H9 (cell line): Measurements from ENCODE around the gene USP9X. TPM values are rescaled to one million over a fixed set of nuclear protein-coding genes. Genes with fewer than 3 reads are reported as not detected.
A peak's percentile ranks its signal among the peaks of the same experiment; 100 is the strongest.
"Not testable (repeated sequence)": the region's sequence is repeated elsewhere in the genome, so short reads cannot be mapped to it uniquely, and the experiment has no call there.

Experiments used
- DNase-seq: peaks from one replicate; pipeline ENCODE4 v3.0.0-alpha.2; 2017
- H2AFZ ChIP-seq: one replicate; pipeline ENCODE4 v1.6.1; 2013; ENCODE audit warnings: mild to moderate bottlenecking, low read length, control low read depth, moderate library complexity
- H2AK5ac ChIP-seq: 2 replicates; pipeline ENCODE4 v1.6.1; 2013; ENCODE audit warnings: low read length, control low read depth, mixed read lengths; ENCODE audit not compliant: insufficient read length
- H2BK120ac ChIP-seq: one replicate; pipeline ENCODE4 v1.6.1; 2013; ENCODE audit warnings: low read depth, mild to moderate bottlenecking, low read length, control low read depth, inconsistent platforms; ENCODE audit not compliant: poor library complexity, severe bottlenecking
- H2BK12ac ChIP-seq: 2 replicates; pipeline ENCODE4 v1.6.1; 2013; ENCODE audit warnings: low read length, control low read depth, mixed read lengths, low read depth; ENCODE audit not compliant: insufficient read length
- H2BK15ac ChIP-seq: 2 replicates; pipeline ENCODE4 v1.6.1; 2013; ENCODE audit warnings: low read depth, low read length, control low read depth
- H2BK20ac ChIP-seq: one replicate; pipeline ENCODE4 v1.6.1; 2013; ENCODE audit warnings: low read depth, mild to moderate bottlenecking, low read length, control low read depth, inconsistent platforms; ENCODE audit not compliant: poor library complexity, severe bottlenecking
- H2BK5ac ChIP-seq: 2 replicates; pipeline ENCODE4 v1.6.1; 2013; ENCODE audit warnings: low read length, control low read depth, mixed read lengths; ENCODE audit not compliant: insufficient read length
- H3K14ac ChIP-seq: 2 replicates; pipeline ENCODE4 v1.6.1; 2013; ENCODE audit warnings: low read length, control low read depth; ENCODE audit not compliant: insufficient read depth
- H3K18ac ChIP-seq: 2 replicates; pipeline ENCODE4 v1.6.1; 2013; ENCODE audit warnings: low read depth, mild to moderate bottlenecking, mixed read lengths, low read length, control low read depth; ENCODE audit not compliant: insufficient read length
- H3K23ac ChIP-seq: 2 replicates; pipeline ENCODE4 v1.6.1; 2013; ENCODE audit warnings: low read length, control low read depth, mixed read lengths, low read depth; ENCODE audit not compliant: insufficient read length
- H3K23me2 ChIP-seq: 2 replicates; pipeline ENCODE4 v1.6.1; 2013; ENCODE audit warnings: low read depth, mild to moderate bottlenecking, mixed read lengths, low read length, control low read depth; ENCODE audit not compliant: insufficient read length, poor library complexity, severe bottlenecking
- H3K27ac ChIP-seq: 2 replicates; pipeline ENCODE4 v1.5.1; 2013; ENCODE audit warnings: low read length, control low read depth, mixed read lengths, low read depth; ENCODE audit not compliant: insufficient read length
- H3K27me3 ChIP-seq: 2 replicates; pipeline ENCODE4 v1.6.1; 2013; ENCODE audit warnings: low read length, control low read depth, inconsistent platforms; ENCODE audit not compliant: insufficient read depth
- H3K4ac ChIP-seq: 2 replicates; pipeline ENCODE4 v1.6.1; 2013; ENCODE audit warnings: low read depth, mild to moderate bottlenecking, control low read depth, inconsistent platforms, low read length, moderate library complexity
- H3K4me1 ChIP-seq: 2 replicates; pipeline ENCODE4 v1.6.1; 2013; ENCODE audit warnings: low read length, control low read depth, inconsistent platforms; ENCODE audit not compliant: insufficient read depth
- H3K4me2 ChIP-seq: 2 replicates; pipeline ENCODE4 v1.6.1; 2013; ENCODE audit warnings: low read length, control low read depth, mixed read lengths; ENCODE audit not compliant: insufficient read length, insufficient read depth
- H3K56ac ChIP-seq: 2 replicates; pipeline ENCODE4 v1.6.1; 2013; ENCODE audit warnings: low read depth, mild to moderate bottlenecking, mixed read lengths, low read length, control low read depth; ENCODE audit not compliant: insufficient read length
- H3K79me1 ChIP-seq: 2 replicates; pipeline ENCODE4 v1.6.1; 2013; ENCODE audit warnings: low read depth, mild to moderate bottlenecking, moderate library complexity, low read length, control low read depth, inconsistent platforms; ENCODE audit not compliant: insufficient read depth, poor library complexity, severe bottlenecking
- H3K79me2 ChIP-seq: 2 replicates; pipeline ENCODE4 v1.6.1; 2013; ENCODE audit warnings: low read length, control low read depth, inconsistent platforms; ENCODE audit not compliant: insufficient read depth
- H3K9ac ChIP-seq: 2 replicates; pipeline ENCODE4 v1.6.1; 2013; ENCODE audit warnings: low read length, control low read depth, mixed read lengths; ENCODE audit not compliant: insufficient read length; ENCODE audit errors: extremely low read depth
- H3K9me3 ChIP-seq: one replicate; pipeline ENCODE4 v1.6.1; 2013; ENCODE audit warnings: low read depth, low read length, inconsistent platforms; ENCODE audit not compliant: control insufficient read depth
- H3T11ph ChIP-seq: one replicate; pipeline ENCODE4 v1.6.1; 2013; ENCODE audit warnings: mild to moderate bottlenecking, low read length, control low read depth, inconsistent platforms
- H4K20me1 ChIP-seq: one replicate; pipeline ENCODE4 v1.6.1; 2013; ENCODE audit not compliant: control insufficient read depth, insufficient read length, insufficient read depth
- H4K5ac ChIP-seq: 2 replicates; pipeline ENCODE4 v1.6.1; 2013; ENCODE audit warnings: low read depth, mild to moderate bottlenecking, mixed read lengths, low read length, control low read depth; ENCODE audit not compliant: insufficient read length
- H4K8ac ChIP-seq: replicated peaks from 2 replicates; pipeline ENCODE4 v1.6.1; 2013; ENCODE audit warnings: low read length, control low read depth, mixed read lengths, low read depth; ENCODE audit not compliant: insufficient read length
- H4K91ac ChIP-seq: 2 replicates; pipeline ENCODE4 v1.6.1; 2013; ENCODE audit warnings: low read depth, mild to moderate bottlenecking, moderate library complexity, mixed read lengths, low read length, control low read depth; ENCODE audit not compliant: insufficient read length
- H3K27ac Mint-ChIP-seq, 3 experiments: 2 replicates in 2 of 3; 3 replicates in 1 of 3; pipeline ENCODE4 v1.8.0; 2020 to 2021; ENCODE audit warnings: mixed read lengths in 3 of 3, mild to moderate bottlenecking in 1 of 3, moderate library complexity in 1 of 3
- H3K27me3 Mint-ChIP-seq: 2 replicates; pipeline ENCODE4 v1.8.0; 2021; ENCODE audit warnings: low read depth, mild to moderate bottlenecking, moderate library complexity, mixed read lengths
- H3K36me3 Mint-ChIP-seq, 3 experiments: 2 replicates in 2 of 3; 3 replicates in 1 of 3; pipeline ENCODE4 v1.8.0; 2020 to 2021; ENCODE audit warnings: low read depth in 3 of 3, mixed read lengths in 3 of 3; ENCODE audit not compliant: insufficient read depth in 1 of 3
- H3K4me1 Mint-ChIP-seq, 2 experiments: 2 replicates each; pipeline ENCODE4 v1.8.0; 2020; ENCODE audit warnings: mixed read lengths in 2 of 2
- H3K4me3 Mint-ChIP-seq, 2 experiments: 2 replicates in 1 of 2; 3 replicates in 1 of 2; pipeline ENCODE4 v1.8.0; 2020 to 2021; ENCODE audit warnings: mild to moderate bottlenecking in 2 of 2, mixed read lengths in 2 of 2, moderate library complexity in 1 of 2
- H3K9me3 Mint-ChIP-seq, 2 experiments: 2 replicates in 1 of 2; 3 replicates in 1 of 2; pipeline ENCODE4 v1.8.0; 2020; ENCODE audit warnings: mild to moderate bottlenecking in 2 of 2, mixed read lengths in 2 of 2, moderate library complexity in 1 of 2
- CTCF ChIP-seq: fragments of 200-600 bp; sonication (generic); conservative IDR thresholded peaks from 3 replicates; pipeline ENCODE4 v1.8.0; 2021; ENCODE audit warnings: antibody characterized with exemption, mild to moderate bottlenecking
- WGBS: extraction: QIAGEN DNeasy Blood & Tissue Kit; methylation state at CpG from one replicate; pipeline ENCODE4 v1.1.7; 2013; ENCODE audit warnings: missing lambda C conversion rate, low lambda C conversion rate, mixed read lengths; ENCODE audit not compliant: insufficient read length; ENCODE audit errors: extremely low coverage; 5-methylcytosine and 5-hydroxymethylcytosine counted together
- total RNA-seq: library from RNA; stranded (reverse); gene quantifications from 2 replicates; pipeline ENCODE4 v1.2.1, GENCODE V29; 2021

Gene USP9X
- total RNA-seq, 1 experiment from 2014 or later, result 284 TPM

- DNase-seq, result no peak
- Histone ChIP-seq H3K56ac (no peak overlapping the region), H3K79me1 (peaks cover 2% of the 10 kb centered on the region), H2AFZ (no peak overlapping the region), H3K23me2 (no peaks in the 10 kb centered on the region), H3K23ac (no peak overlapping the region), H2AK5ac (no peak overlapping the region), H3K27ac (no peak overlapping the region), H3K4me1 (no peaks in the 10 kb centered on the region), H3K4me2 (no peak overlapping the region), H4K5ac (no peak overlapping the region), H2BK12ac (no peak overlapping the region), H2BK15ac (no peak overlapping the region), H4K20me1 (no peaks in the 10 kb centered on the region), H3K9me3 (no peaks in the 10 kb centered on the region), H3K18ac (no peak overlapping the region), H3K27me3 (no peaks in the 10 kb centered on the region), H3K4ac (no peak overlapping the region), H4K8ac (no peak overlapping the region), H3K79me2 (no peaks in the 10 kb centered on the region), H3K14ac (no peak overlapping the region), H2BK20ac (no peak overlapping the region), H2BK5ac (no peak overlapping the region), H2BK120ac (no peak overlapping the region), H3T11ph (no peak overlapping the region), H4K91ac (no peak overlapping the region), H3K9ac (no peak overlapping the region)
- peak overlapping the region in 1 of 3 experiments; percentile 56; a peak in 2 of 7 replicates for H3K27ac Mint-ChIP-seq
- no peak overlapping the region for H3K4me3 Mint-ChIP-seq
- H3K27me3 Mint-ChIP-seq, result no peaks in the 10 kb centered on the region
- peaks cover 35 to 36% of the 10 kb centered on the region in 2 experiments for H3K9me3 Mint-ChIP-seq
- no CpG with 5 or more reads among the region's 7 CpGs for WGBS
- H3K4me1 Mint-ChIP-seq, result peaks cover 0 to 7% of the 10 kb centered on the region in 2 experiments; a peak in 2 of 4 replicates
- peaks cover 32 to 88% (median 79%) of the 10 kb centered on the region in 3 experiments for H3K36me3 Mint-ChIP-seq
- no peak for TF ChIP-seq CTCF
Observed at GRCh38 chrX:41150043-41150442, 64.8 kb downstream of the USP9X start.

- H3T11ph ChIP-seq, H2BK5ac ChIP-seq, H3K79me2 ChIP-seq, H3K18ac ChIP-seq, H4K8ac ChIP-seq, H2BK120ac ChIP-seq, H4K20me1 ChIP-seq, H2AK5ac ChIP-seq, H3K4me1 ChIP-seq, H2AFZ ChIP-seq, H3K27ac Mint-ChIP-seq, H3K9ac ChIP-seq, H3K14ac ChIP-seq, H3K9me3 ChIP-seq, H4K91ac ChIP-seq, H2BK12ac ChIP-seq, H3K4ac ChIP-seq, H4K5ac ChIP-seq, H3K79me1 ChIP-seq, H3K56ac ChIP-seq, H3K4me1 Mint-ChIP-seq, H3K4me3 Mint-ChIP-seq, H3K23me2 ChIP-seq, H2BK20ac ChIP-seq, DNase-seq, H3K4me2 ChIP-seq, H3K27me3 Mint-ChIP-seq, H3K23ac ChIP-seq, H2BK15ac ChIP-seq, H3K27ac ChIP-seq, H3K27me3 ChIP-seq: not testable (repeated sequence)
- Mint-ChIP-seq H3K36me3 (peaks cover 30 to 86% (median 76%) of the 10 kb centered on the region in 3 experiments), H3K9me3 (peaks cover 32 to 38% of the 10 kb centered on the region in 2 experiments)
- WGBS, result no CpG with 5 or more reads among the region's 12 CpGs
Observed at GRCh38 chrX:41151726-41152125, 66.5 kb downstream of the USP9X start.
